Measurements from ENCODE around the gene ZAR1L.
"Not testable (repeated sequence)": the region's sequence is repeated elsewhere in the genome, so short reads cannot be mapped to it uniquely, and the experiment has no call there.

ZAR1L gene, protein sequence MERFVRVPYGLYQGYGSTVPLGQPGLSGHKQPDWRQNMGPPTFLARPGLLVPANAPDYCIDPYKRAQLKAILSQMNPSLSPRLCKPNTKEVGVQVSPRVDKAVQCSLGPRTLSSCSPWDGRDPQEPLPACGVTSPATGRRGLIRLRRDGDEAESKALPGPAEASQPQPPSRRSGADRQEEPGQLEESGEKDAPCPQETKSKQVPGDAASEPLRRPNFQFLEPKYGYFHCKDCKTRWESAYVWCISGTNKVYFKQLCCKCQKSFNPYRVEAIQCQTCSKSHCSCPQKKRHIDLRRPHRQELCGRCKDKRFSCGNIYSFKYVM

DNA sequence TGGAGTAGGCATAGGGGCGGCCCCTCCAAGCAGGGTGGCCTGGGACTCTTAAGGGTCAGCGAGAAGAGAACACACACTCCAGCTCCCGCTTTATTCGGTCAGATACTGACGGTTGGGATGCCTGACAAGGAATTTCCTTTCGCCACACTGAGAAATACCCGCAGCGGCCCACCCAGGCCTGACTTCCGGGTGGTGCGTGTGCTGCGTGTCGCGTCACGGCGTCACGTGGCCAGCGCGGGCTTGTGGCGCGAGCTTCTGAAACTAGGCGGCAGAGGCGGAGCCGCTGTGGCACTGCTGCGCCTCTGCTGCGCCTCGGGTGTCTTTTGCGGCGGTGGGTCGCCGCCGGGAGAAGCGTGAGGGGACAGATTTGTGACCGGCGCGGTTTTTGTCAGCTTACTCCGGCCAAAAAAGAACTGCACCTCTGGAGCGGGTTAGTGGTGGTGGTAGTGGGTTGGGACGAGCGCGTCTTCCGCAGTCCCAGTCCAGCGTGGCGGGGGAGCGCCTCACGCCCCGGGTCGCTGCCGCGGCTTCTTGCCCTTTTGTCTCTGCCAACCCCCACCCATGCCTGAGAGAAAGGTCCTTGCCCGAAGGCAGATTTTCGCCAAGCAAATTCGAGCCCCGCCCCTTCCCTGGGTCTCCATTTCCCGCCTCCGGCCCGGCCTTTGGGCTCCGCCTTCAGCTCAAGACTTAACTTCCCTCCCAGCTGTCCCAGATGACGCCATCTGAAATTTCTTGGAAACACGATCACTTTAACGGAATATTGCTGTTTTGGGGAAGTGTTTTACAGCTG, at the start of gene ZAR1L, which contains the start of gene BRCA2:
Gene ZAR1L (minus strand): TSS at position 126 of the 790 bp plus-strand sequence. CDS start 3,438 bp downstream, outside the sequence.
Gene BRCA2 (plus strand): TSS at position 271 of the 790 bp plus-strand sequence. CDS start 953 bp downstream, outside the sequence.
- peak; percentile 81 to 96 for DNase-seq

DNA sequence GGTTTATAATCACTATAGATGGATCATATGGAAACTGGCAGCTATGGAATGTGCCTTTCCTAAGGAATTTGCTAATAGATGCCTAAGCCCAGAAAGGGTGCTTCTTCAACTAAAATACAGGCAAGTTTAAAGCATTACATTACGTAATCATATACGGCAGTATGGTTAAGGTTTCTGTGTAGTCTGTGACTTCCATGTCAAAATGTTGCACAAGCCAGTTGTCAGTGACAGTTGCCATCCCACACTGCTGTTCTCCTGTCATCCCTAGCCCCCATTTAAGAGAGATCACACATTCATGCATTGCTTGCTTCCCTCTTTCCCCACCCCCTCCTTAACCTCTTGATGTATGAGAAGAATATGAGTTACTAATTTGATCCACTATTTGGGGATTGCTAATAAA, 47.4 kb upstream of the ZAR1L start:
- DNase-seq: no peak

DNA sequence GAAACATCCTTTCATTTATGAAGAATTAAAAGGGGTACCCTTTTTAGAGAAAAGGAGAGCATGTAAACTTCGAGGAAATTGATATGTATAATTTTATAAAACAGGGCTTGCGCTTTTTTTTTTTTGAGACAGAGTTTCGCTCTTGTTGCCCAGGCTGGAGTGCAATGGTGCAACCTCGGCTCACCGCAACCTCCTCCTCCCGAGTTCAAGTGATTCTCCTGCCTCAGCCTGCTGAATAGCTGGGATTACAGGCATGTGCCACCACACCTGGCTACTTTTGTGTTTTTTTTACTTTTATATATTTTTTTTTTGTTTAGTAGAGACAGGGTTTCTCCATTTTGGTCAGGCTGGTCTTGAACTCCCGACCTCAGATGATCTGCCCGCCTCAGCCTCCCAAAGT, 40.8 kb upstream of the ZAR1L start:
- DNase-seq: not testable (repeated sequence)

DNA sequence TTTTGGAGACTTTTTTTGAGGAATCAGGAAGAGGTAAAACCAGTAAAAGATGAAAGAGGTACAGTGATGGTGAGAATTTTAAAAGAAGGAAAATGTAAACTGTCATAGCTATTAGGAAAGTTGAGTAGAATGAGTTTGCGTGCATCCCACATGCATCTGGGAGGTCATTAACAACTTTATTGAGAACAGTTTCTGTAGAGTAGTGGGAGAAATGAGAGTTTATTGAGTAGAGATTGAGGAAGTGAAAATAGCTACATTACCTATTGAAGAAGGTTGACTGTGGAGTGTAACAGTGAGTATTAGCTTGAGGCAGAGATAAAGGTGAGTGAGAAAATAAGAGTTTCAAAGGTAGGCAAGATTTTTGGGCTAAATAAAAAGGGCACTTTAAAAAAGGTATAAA, 38.9 kb upstream of the ZAR1L start:
- no peak for DNase-seq

DNA sequence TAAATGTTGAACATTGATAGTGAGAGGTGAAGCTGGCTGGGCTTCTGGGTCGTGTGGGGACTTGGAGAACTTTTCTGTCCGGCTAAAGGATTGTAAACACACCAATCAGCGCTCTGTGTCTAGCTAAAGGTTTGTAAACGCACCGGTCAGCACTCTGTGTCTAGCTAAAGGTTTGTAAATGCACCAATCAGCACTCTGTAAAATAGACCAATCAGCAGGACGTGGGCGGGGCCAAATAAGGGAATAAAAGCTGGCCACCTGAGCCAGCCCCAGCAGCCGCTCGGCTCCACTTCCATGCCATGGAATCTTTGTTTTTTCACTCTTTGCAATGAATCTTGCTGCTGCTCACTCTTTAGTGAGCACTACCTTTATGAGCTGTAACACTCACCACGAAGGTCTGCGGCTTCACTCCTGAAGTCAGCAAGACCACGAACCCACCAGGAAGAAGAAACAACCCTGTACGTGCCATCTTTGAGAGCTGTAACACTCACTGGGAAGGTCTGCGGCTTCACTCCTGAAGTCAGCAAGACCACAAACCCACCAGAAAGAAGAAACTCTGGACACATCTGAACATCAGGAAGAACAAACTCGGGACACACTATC, 35.8 kb upstream of the ZAR1L start:
- not testable (repeated sequence) for DNase-seq

DNA sequence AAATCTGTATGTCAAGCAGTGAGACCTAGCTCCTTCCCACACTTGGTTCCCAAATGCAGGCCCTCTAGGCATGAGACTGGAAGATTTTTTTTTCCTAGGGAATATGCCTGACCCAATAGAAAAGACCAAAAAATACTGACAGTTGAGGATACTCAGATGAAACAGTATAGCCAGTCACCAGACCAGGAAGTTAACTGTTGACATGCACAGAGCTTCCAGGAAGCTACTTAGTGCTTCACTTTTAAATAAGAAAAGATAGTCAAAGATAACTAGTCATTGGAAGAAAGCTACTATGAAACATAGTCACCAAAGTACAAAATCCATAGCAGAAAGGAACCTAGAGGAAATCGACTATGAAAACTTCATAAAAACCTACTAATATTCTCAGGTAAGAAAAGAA, 32.5 kb upstream of the ZAR1L start:
- DNase-seq: no peak

DNA sequence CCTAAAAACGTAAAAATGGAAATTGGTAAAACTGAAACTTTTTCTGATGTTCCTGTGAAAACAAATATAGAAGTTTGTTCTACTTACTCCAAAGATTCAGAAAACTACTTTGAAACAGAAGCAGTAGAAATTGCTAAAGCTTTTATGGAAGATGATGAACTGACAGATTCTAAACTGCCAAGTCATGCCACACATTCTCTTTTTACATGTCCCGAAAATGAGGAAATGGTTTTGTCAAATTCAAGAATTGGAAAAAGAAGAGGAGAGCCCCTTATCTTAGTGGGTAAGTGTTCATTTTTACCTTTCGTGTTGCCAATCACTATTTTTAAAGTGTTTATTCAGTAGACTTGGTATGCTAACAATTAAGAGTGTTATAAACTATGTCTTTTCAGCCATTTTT, 25.8 kb upstream of the ZAR1L start:
- no peak for DNase-seq

DNA sequence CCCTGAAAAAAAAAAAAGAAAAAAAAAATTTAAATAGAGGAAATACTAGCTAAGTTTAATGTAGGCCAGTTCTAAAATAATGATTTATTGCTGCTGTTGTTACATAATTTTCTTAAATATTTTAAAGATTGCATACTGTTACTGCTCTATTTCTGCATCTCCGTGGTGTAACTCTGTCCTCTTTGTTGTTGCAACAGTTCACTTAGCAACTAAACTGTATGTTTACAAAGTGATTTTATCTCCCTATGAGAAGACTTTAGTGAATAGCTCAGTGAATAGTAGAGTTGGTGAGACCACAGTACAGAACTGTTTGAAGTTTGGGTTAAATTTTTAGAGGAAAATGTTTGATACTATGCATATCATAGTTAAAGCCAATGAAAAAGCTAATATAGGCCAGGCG, 19.5 kb upstream of the ZAR1L start:
- no peak for DNase-seq

DNA sequence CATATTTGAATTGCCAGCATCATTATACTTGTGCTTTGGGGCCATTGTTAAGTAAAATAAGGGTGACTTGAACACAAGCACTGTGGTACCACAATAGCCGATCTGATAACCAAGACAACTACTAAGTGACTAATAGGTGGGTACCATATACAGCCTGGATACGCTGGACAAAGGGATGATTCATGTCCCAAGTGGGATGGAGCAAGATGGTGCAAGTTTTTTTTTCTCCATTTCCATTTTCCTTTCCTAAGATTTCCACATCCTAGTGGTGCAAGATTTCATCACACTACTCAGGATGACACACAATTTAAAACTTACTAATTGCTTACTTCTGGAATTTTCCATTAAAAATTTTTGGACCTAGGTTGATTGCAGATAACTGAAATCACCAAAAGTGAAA, 15.3 kb upstream of the ZAR1L start:
- DNase-seq: no peak

DNA sequence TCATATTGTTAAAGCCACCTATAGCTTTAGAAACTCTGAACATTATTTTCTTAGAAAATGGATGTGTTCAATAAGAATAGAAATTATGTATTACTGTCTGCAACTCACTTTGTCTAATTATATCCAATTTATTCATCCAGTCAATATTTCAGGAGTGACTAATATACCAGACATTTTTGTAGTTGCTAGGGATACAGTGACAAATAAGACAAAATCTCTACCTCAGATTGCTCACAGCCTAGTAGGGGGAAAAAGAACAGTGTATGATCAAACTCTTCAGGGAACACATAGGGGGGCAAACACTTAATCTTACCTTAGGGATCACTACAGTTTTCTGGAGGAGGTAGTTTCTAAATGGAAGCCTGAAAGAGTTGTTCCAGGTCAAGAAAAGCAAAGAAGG, 8.7 kb upstream of the ZAR1L start:
- DNase-seq: no peak

DNA sequence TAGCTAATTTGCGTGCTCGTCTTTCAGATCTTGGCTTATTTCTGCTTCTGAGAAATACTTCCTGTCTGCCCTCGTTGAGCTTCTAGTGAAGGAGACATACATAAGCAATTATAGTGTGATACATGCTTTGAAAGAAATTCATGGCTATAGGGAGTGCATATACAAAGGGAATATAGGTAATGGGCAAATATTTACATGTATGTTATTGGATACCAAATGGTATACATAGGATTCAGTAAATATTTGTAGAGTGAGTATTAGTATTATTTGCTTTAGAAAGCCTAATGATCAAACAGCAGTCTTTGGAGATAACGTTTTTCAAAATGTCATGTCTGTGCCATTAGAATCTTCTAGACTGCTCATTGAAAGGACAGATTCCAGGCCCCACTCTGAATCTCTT, 5.4 kb upstream of the ZAR1L start:
- DNase-seq: no peak

DNA sequence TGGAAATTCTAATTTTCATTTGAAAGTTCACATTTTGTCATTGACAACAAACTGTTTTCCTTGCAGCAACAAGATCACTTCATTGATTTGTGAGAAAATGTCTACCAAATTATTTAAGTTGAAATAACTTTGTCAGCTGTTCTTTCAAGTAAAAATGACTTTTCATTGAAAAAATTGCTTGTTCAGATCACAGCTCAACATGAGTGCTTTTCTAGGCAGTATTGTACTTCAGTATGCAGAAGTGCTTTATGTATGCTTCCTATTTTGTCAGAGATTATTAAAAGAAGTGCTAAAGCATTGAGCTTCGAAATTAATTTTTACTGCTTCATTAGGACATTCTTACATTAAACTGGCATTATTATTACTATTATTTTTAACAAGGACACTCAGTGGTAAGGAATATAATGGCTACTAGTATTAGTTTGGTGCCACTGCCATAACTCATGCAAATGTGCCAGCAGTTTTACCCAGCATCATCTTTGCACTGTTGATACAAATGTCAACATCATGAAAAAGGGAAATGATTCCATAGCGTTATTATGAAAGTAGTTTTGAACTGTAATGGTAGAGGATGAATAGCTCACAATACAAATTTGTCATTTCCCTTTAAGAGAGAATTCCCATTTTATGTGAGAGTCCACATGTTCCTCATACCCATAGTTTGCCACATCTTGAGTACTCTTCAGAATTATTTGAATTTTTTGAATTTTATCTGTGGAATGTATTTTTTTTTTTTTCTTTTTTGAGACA, 2.7 kb upstream of the ZAR1L start:
- no peak for DNase-seq

DNA sequence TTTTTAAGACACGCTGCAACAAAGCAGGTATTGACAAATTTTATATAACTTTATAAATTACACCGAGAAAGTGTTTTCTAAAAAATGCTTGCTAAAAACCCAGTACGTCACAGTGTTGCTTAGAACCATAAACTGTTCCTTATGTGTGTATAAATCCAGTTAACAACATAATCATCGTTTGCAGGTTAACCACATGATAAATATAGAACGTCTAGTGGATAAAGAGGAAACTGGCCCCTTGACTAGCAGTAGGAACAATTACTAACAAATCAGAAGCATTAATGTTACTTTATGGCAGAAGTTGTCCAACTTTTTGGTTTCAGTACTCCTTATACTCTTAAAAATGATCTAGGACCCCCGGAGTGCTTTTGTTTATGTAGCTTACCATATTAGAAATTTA, 1.3 kb upstream of the ZAR1L start:
- DNase-seq: no peak

DNA sequence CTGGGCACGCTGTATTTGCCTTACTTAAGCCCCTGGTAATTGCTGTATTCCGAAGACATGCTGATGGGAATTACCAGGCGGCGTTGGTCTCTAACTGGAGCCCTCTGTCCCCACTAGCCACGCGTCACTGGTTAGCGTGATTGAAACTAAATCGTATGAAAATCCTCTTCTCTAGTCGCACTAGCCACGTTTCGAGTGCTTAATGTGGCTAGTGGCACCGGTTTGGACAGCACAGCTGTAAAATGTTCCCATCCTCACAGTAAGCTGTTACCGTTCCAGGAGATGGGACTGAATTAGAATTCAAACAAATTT, 821 bp upstream of the ZAR1L start:
- peak; percentile 77 to 85 for DNase-seq

DNA sequence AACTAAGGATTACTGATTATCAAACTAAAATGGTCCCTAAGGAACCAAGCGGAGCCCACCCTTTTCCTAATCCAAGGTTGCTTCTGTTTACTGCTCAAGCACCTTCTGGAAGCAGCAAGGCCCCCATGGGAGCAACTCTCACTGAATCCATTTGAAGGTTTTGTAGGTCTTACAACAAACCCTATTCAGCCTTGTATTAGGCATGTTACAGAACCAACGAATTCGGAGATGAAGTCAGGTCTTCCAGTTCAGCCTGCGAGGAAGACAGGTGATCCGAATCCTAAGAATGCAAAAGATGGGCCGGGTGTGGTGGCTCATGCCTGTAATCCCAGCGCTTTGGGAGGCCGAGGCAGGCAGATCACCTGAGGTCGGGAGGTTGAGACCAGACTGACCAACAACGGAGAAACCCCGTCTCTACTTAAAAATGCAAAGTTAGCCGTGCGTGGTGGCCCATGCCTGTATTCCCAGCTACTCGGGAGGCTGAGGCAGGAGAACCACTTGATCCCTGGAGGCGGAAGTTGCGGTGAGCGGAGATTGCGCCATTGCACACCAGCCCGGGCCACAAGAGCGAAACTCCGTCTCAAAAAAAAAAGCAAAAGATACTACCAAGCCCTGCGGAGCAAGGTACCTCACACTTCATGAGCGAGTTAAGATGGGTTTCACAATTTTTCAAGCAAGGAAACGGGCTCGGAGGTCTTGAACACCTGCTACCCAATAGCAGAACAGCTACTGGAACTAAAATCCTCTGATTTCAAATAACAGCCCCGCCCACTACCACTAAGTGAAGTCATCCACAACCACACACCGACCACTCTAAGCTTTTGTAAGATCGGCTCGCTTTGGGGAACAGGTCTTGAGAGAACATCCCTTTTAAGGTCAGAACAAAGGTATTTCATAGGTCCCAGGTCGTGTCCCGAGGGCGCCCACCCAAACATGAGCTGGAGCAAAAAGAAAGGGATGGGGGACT, 609 bp downstream of the ZAR1L start:
- peak in 1 of 2 experiments; percentile 54 for DNase-seq

DNA sequence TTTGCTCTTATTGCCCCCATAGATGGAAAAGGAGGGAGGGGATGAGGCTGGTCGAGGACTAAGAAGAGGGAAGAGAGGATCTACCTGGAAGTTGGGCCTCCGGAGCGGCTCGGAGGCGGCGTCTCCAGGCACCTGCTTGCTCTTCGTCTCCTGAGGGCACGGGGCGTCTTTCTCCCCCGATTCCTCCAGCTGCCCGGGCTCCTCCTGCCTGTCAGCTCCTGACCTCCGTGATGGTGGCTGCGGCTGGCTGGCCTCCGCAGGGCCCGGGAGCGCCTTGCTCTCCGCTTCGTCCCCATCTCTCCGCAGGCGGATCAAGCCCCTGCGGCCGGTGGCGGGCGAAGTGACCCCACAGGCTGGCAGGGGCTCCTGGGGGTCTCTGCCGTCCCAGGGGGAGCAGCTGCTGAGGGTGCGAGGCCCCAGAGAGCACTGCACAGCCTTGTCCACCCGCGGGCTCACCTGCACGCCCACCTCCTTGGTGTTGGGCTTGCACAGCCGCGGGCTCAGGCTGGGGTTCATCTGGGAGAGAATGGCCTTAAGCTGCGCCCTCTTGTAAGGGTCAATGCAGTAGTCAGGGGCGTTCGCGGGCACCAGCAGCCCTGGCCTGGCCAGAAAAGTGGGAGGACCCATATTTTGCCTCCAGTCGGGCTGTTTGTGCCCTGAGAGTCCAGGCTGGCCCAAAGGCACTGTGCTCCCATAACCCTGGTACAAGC, 3.8 kb downstream of the ZAR1L start:
- no peak for DNase-seq

DNA sequence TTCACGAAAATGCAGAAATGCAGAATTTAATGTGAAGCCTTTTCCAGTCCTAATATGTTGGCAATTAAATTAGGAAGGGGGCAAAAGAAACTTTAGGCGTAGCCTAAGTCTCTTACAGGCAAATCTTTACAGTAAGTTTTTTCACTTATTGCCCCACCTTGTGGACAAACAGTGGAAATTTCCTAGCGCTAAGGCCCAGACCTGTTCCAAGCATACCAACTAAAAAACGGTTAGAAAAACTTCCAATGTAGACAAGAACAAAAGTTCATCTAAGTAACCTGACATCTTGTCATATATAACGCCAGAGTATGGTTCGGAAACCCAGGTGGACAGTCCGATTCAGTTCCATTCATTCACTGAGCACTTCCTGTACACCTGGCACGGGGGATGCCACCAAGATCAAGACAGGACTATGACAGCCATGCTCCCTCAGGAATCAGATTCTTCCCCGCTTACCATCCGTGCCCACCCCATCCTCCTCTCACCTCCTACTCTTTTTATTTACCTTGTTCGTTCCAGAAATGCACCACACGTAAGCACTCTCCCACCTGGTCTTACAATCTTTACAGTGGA, 4.9 kb downstream of the ZAR1L start:
- DNase-seq: peak; percentile 31 to 80

DNA sequence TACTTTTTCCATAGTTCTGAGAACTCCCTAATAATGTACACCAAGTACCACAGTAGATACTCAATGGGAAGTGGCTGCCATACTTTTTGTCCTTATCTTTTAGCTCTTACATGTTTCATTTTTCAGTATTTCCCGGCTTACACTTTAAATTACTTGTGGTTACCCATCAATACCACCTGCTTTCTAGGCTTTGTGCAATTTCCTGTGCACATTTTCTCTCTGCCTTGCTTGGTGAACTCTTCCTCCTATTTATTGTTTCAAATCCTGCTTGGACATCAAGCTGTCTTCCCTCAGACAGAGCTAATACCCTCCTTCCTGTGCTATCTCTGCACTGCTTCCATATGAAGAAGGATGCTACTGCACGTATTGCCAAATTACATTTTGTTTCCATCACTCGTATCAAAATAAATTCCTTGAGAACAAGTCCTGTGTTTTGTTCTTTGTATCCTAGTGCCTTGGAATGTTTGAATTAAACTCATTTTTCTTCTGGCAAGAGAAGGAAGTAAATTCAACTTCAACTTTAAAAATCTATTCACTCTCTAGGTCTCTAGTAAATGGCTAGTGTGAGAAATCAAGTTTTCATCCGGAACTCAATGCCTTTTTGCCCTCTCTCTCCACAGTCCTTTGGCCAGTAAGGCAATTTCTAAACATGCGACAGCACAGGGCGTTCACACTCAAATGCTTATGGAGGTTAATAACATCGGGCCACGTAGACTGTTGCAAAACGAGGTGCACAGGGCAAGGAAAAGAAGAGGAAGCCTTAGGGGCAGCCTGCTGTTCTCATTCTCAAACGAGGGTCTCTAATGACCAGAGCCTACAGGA, 5.6 kb downstream of the ZAR1L start:
- peak in 1 of 2 experiments; percentile 41 for DNase-seq

DNA sequence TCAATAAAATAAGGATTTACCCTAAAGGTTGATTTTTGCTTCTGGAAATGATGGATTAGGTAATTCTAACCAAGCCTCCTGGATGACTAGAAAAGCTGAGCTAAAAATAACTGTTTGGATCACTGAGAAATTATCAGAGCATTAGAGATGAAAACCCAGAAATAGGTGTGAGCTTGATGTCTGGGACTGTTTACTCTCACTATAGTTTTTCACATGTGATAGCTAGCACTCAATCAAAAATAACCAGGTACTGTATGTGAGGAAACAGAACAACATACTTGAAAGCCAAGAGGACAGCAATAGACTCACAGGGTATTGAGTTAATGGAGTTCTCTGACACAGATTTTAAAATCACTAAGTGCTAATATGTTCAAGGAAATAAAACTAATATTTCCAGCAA, 9.5 kb downstream of the ZAR1L start:
- no peak for DNase-seq

DNA sequence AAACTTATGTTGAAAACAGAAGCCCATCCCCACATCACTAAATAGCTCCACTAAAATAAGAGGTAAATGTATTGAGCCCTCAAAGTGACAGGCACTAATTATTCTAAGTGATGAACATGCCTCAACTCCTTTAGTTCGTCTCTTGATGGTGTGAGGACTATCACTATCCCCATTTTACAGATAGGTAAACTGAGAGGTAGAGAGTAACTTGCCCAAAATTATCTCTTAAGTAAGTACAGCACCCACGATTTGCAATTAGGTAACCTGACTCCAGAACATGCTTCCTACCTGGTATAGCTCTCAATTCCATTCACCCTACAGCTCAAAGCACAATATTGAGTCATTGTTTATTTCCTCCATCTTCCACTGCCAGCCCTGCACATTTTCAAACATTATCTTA, 12.7 kb downstream of the ZAR1L start:
- no peak for DNase-seq
